GM12878 (cell line): Measurements from ENCODE around the gene ARPC1B. TPM values are rescaled to one million over a fixed set of nuclear protein-coding genes. Genes with fewer than 3 reads are reported as not detected.

Source experiments
- ATAC-seq: fragments of 200-7000 bp; cut with Tn5 transposase; 3 replicates; pipeline ENCODE4 v1.9.1; 2020; ENCODE audit warnings: mild to moderate bottlenecking, moderate library complexity
- BruUV-seq: library from RNA; stranded (reverse); fragments of 400-500 nt; replicated peaks from 2 replicates; lab custom pipeline; 2021; lab: Mats Ljungman, UMichigan
- CTCF ChIA-PET: fragments of 300-600 bp; sonication (Branson Sonifier 250); formaldehyde crosslinking; extraction: SDS; loops from one replicate; lab custom pipeline; 2021; ENCODE audit warnings: inconsistent platforms; lab: Yijun Ruan, JAX
- POLR2A ChIA-PET: fragments of 350-600 bp; formaldehyde crosslinking; extraction: SDS; loops from one replicate; lab custom pipeline; 2021; ENCODE audit warnings: inconsistent platforms; lab: Charles Lee
- RAD21 ChIA-PET: fragments of 300-600 bp; sonication (Branson Sonifier 250); formaldehyde crosslinking; loops from one replicate; lab custom pipeline; 2023; ENCODE audit warnings: antibody characterized with exemption; ENCODE audit not compliant: unreplicated experiment; lab: Charles Lee
- SMC1A ChIA-PET: fragments of 300-600 bp; sonication (Branson Sonifier 250); formaldehyde crosslinking; loops from one replicate; lab custom pipeline; 2023; ENCODE audit not compliant: unreplicated experiment, uncharacterized antibody; lab: Charles Lee
- DNase-seq: peaks from one replicate; pipeline ENCODE4 v3.0.0-alpha.2; 2011; ENCODE audit warnings: low read depth, low spot score
- FAIRE-seq: peaks from 3 replicates; lab custom pipeline; 2011; peaks lifted over from hg19 to GRCh38; lab: Jason Lieb, UNC
- H2AFZ ChIP-seq: 2 replicates; pipeline ENCODE4 v1.6.0; 2011; ENCODE audit warnings: low read depth, low read length, control low read depth; ENCODE audit not compliant: control insufficient read depth
- H3K27ac ChIP-seq: 2 replicates; pipeline ENCODE4 v1.5.1; 2011; ENCODE audit warnings: control low read depth; ENCODE audit not compliant: control insufficient read depth, insufficient read depth
- H3K27me3 ChIP-seq, 2 experiments: replicated peaks in 1 of 2; 2 replicates each; pipeline versions ENCODE4 v1.6.0 to v1.6.1; 2011; ENCODE audit warnings: low read length in 1 of 2; ENCODE audit not compliant: control insufficient read depth in 2 of 2, insufficient read depth in 2 of 2
- H3K36me3 ChIP-seq, 2 experiments: 2 replicates each; pipeline ENCODE4 v1.5.1; 2011; ENCODE audit warnings: low read length in 1 of 2; ENCODE audit not compliant: control insufficient read depth in 2 of 2, insufficient read depth in 2 of 2
- H3K4me1 ChIP-seq: 2 replicates; pipeline ENCODE4 v1.6.1; 2011; ENCODE audit warnings: mild to moderate bottlenecking, low read length, moderate library complexity, mixed read lengths; ENCODE audit not compliant: control insufficient read depth, insufficient read depth
- H3K4me2 ChIP-seq: 2 replicates; pipeline ENCODE4 v1.6.0; 2011; ENCODE audit warnings: control low read depth; ENCODE audit not compliant: control insufficient read depth, insufficient read depth
- H3K4me3 ChIP-seq: fragments of 200-600 bp; sonication (generic); 2 replicates; pipeline ENCODE4 v1.5.1; 2016
- H3K79me2 ChIP-seq: 2 replicates; pipeline ENCODE4 v1.6.0; 2011; ENCODE audit warnings: low read length; ENCODE audit not compliant: control insufficient read depth, insufficient read depth
- H3K9ac ChIP-seq: 2 replicates; pipeline ENCODE4 v1.8.0; 2011; ENCODE audit warnings: low read length, control low read depth, mixed read lengths; ENCODE audit not compliant: control insufficient read depth, insufficient read depth
- H3K9me3 ChIP-seq: replicated peaks from 3 replicates; pipeline ENCODE4 v1.5.1; 2011; ENCODE audit warnings: mild to moderate bottlenecking, low read length; ENCODE audit not compliant: control insufficient read depth, insufficient read depth
- H4K20me1 ChIP-seq: 2 replicates; pipeline ENCODE4 v1.6.0; 2011; ENCODE audit not compliant: control insufficient read depth, insufficient read depth
- E2F4 ChIP-seq: IDR thresholded peaks from 2 replicates; pipeline ENCODE4 v1.6.1; 2012; ENCODE audit warnings: low read depth, low read length, improper control_type of control experiment
- IRF5 ChIP-seq: fragments of 450-650 bp; IDR thresholded peaks from 2 replicates; pipeline ENCODE4 v1.6.1; 2017; ENCODE audit warnings: borderline replicate concordance
- JUND ChIP-seq: IDR thresholded peaks from 2 replicates; pipeline ENCODE4 v1.6.1; 2012; ENCODE audit warnings: low read depth, mild to moderate bottlenecking, low read length, improper control_type of control experiment, moderate library complexity
- KLF5 ChIP-seq: fragments of 450-650 bp; IDR thresholded peaks from 2 replicates; pipeline ENCODE4 v1.6.1; 2014; ENCODE audit warnings: mild to moderate bottlenecking; ENCODE audit not compliant: partially characterized antibody
- NR2C2 ChIP-seq: IDR thresholded peaks from 2 replicates; pipeline ENCODE4 v1.6.1; 2011; ENCODE audit warnings: borderline replicate concordance, low read depth; ENCODE audit not compliant: control insufficient read depth, insufficient read length
- NRF1 ChIP-seq: conservative IDR thresholded peaks from 2 replicates; pipeline ENCODE4 v1.6.1; 2011; ENCODE audit warnings: mild to moderate bottlenecking, low read depth, low read length, improper control_type of control experiment
- SPI1 ChIP-seq: IDR thresholded peaks from 2 replicates; pipeline ENCODE4 v1.6.1; 2011; ENCODE audit warnings: low read depth, mild to moderate bottlenecking, low read length, moderate library complexity, borderline replicate concordance; ENCODE audit not compliant: insufficient read depth
- YBX1 ChIP-seq: fragments of 450-650 bp; IDR thresholded peaks from 2 replicates; pipeline ENCODE4 v1.6.1; 2016; ENCODE audit warnings: antibody characterized with exemption
- WGBS: methylation state at CpG from one replicate; pipeline ENCODE4 v1.1.6; 2016; ENCODE audit warnings: low lambda C conversion rate; ENCODE audit not compliant: insufficient replicate concordance, insufficient coverage; ENCODE audit errors: missing lambda C conversion rate; 5-methylcytosine and 5-hydroxymethylcytosine counted together
- in situ Hi-C: fragments of 300-500 bp; cut with MboI; formaldehyde crosslinking; loops from 9 replicates; pipeline ENCODE4 v1.14.3; 2018; ENCODE audit warnings: mixed read lengths
- intact Hi-C: fragments of 100-400 bp; cut with micrococcal nuclease; formaldehyde crosslinking; loops from one replicate; pipeline ENCODE4 v1.14.2; 2022; ENCODE audit not compliant: unreplicated experiment
- polyA plus RNA-seq, 11 experiments: library from polyadenylated mRNA; depleted of rRNA in 4 of 11; unstranded in 6 of 11; stranded (reverse) in 5 of 11; fragments of >200 nt; fragmentation: Nextera tagmentation in 4 of 11; fragmentation: Illumina TruSeq in 1 of 11; extraction: Ambion mirVana in 4 of 11; extraction: Trizol in 1 of 11; gene quantifications; 1 replicate in 1 of 11; 2 replicates in 10 of 11; pipeline versions ENCODE4 v1.2.1 to v1.2.3, GENCODE V29; 2011 to 2016; ENCODE audit warnings: inconsistent platforms in 2 of 11, missing spikeins in 2 of 11, low read depth in 1 of 11
- total RNA-seq, 4 experiments: library from RNA; depleted of rRNA in 3 of 4; stranded (reverse); fragments of >200 nt in 3 of 4; fragmentation: Illumina TruSeq in 1 of 4; extraction: Trizol in 1 of 4; gene quantifications; 2 replicates each; pipeline versions ENCODE4 v1.2.1 to v1.2.3, GENCODE V29; 2013 to 2021

Gene ARPC1B
- total and polyA plus RNA-seq, 10 of the 15 experiments (the other 5 are each of a cell fraction or from before 2014, with no cell fraction given) = 14.1 to 762 (median 387) TPM

- no TSS peak for BruUV-seq
- Histone ChIP-seq H2AFZ (no peak overlapping the region), H3K27ac (no peak overlapping the region), H3K27me3 (no peaks in the 10 kb centered on the region)
- intact Hi-C loops = no loop called here
- SMC1A ChIA-PET = interaction anchor here (1.5 kb wide), 1 partner anchor 12 kb away, joined by 3 read pairs; no protein-coding TSS in a partner anchor
- WGBS = 94% methylated on average over 13 of the region's 13 CpGs
- DNase-seq (no peak), FAIRE-seq (no peak)
- TF ChIP-seq NRF1 (no peak), KLF5 (no peak), YBX1 (no peak), SPI1 (no peak), JUND (no peak), NR2C2 (no peak), IRF5 (no peak), E2F4 (no peak)
- TF ChIP-seq, all 136 proteins: peak for 0
- no peaks in the 10 kb centered on the region for H3K79me2 ChIP-seq
- H3K4me1 ChIP-seq = no peaks in the 10 kb centered on the region
- H3K9ac ChIP-seq = no peak overlapping the region
- H3K4me2 ChIP-seq = no peak overlapping the region
- POLR2A ChIA-PET = interaction anchor here (1.0 kb wide), 1 partner anchor 26 kb away, joined by 8 read pairs; no protein-coding TSS in a partner anchor
- CTCF ChIA-PET = interaction anchor here (1.0 kb wide), 1 partner anchor 18 kb away, joined by 3 read pairs; no protein-coding TSS in a partner anchor
- RAD21 ChIA-PET = no interaction called here
- no peaks in the 10 kb centered on the region for H3K9me3 ChIP-seq
- no peak for ATAC-seq
- peaks cover 12 to 18% of the 10 kb centered on the region in 2 experiments; a peak in 3 of 4 replicates for H3K36me3 ChIP-seq
- no peaks in the 10 kb centered on the region for H4K20me1 ChIP-seq
- in situ Hi-C loops = no loop called here
- no peak overlapping the region for H3K4me3 ChIP-seq
Observed at GRCh38 chr7:99368750-99369389, 5.7 kb upstream of the ARPC1B start.
